ENCODE measurements around the gene TXNRD1. TPM values are rescaled to one million over a fixed set of nuclear protein-coding genes. Genes with fewer than 3 reads are reported as not detected.
"Not testable (repeated sequence)": the region's sequence is repeated elsewhere in the genome, so short reads cannot be mapped to it uniquely, and the experiment has no call there.

Gene TXNRD1
- total RNA-seq, 2 donors from 2014 or later = 79.5 to 97.9 TPM

DNA sequence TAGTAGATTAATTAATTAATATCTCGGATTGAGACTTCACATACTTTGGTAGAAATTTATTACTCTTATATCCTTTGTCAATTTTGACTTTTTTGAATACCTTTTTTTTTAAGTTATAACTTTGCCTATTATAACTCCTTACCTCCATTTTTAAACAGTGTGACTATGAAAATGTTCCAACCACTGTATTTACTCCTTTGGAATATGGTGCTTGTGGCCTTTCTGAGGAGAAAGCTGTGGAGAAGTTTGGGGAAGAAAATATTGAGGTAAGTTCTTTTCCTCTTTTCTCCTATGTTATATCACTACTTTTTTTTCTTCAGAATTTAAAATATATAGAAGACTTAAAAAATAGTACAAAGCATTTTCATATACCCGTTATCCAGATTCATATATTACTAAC lies 115.8 kb downstream of the TXNRD1 start:
- ATAC-seq (no peak), DNase-seq (no peak)
- intact Hi-C loops (cut with DNase I, micrococcal nuclease) = no loop called here

DNA sequence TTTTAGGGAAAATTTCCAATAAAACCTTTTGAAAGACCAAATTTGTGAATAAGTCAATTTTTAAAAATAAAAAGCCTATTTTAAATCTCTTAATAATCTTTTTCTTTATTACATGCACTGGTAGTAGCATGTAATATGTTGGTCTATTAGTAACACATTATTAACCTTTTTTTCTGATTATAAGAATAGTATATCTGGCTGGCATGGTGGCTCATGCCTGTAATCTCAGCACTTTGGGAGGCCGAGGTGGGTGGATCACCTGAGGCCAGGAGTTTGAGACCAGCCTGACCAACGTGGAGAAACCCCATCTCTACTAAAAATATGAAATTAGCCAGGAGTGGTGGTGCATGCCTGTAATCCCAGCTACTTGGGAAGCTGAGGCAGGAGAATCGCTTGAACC lies 116.7 kb downstream of the TXNRD1 start:
- intact Hi-C loops (cut with DNase I, micrococcal nuclease); DNase-seq; ATAC-seq: not testable (repeated sequence)

GRCh38 chr12:104333692-104334255 lies 118.2 kb downstream of the TXNRD1 start:
- intact Hi-C loops (cut with DNase I, micrococcal nuclease) = no loop called here
- DNase-seq (no peak), ATAC-seq (no peak)

- no peak for DNase-seq
- intact Hi-C loops (cut with DNase I, micrococcal nuclease) = no loop called here
- no peak for ATAC-seq
Measured at GRCh38 chr12:104334581-104334980, 119.0 kb downstream of the TXNRD1 start.

- DNase-seq = no peak
- intact Hi-C loops (cut with DNase I, micrococcal nuclease) = no loop called here
- ATAC-seq = no peak
Measured at GRCh38 chr12:104336115-104336514, 120.5 kb downstream of the TXNRD1 start.

DNA sequence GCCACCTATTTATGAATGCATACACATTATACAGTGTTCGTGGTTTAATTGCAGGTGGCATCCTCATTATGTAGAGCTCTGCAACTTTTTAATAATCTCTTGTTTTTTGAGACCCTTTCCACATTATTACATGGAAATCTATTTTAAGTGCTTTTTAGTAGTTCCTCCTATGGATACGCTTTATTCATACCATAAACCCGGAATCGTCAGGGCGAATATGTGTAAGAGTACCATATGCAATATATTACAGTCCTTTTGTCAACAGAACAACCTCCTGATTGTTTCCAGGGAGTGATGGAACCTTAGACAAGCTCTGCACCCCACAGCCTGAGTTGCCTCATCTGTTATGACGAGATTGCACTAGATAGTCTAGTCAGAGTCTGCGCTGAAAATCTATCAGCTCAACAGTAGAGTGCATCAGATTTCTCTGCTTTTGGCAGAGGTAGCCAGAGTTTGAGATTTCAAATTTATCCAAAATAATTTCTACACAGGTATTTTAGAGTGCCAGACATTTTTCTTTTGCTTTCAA lies 121.5 kb downstream of the TXNRD1 start:
- ATAC-seq (no peak), DNase-seq (no peak)
- intact Hi-C loops (cut with DNase I, micrococcal nuclease) = no loop called here

DNA sequence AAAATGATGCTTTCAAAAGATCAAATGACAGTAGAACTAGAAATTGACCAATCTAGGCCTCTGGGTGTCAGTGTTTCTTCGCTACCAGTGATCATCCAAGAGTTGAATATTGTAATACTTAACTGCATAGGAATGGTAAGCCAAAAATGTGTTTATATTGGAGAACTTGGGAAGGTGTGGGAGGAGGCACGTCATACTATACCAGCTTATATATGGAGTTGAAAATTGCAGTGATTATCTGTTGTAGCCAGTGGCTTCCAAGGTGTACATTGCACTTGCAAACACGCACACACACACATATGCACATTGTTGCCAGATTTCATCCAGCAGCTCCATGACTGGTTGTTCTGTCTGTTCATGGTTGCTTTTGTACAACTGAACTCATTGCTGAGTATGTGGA lies 124.1 kb downstream of the TXNRD1 start:
- ATAC-seq (no peak), DNase-seq (no peak)
- intact Hi-C loops (cut with DNase I, micrococcal nuclease) = no loop called here

- ATAC-seq (no peak), DNase-seq (no peak)
- intact Hi-C loops (cut with DNase I, micrococcal nuclease) = no loop called here
Measured at GRCh38 chr12:104340177-104340576, 124.6 kb downstream of the TXNRD1 start.

DNA sequence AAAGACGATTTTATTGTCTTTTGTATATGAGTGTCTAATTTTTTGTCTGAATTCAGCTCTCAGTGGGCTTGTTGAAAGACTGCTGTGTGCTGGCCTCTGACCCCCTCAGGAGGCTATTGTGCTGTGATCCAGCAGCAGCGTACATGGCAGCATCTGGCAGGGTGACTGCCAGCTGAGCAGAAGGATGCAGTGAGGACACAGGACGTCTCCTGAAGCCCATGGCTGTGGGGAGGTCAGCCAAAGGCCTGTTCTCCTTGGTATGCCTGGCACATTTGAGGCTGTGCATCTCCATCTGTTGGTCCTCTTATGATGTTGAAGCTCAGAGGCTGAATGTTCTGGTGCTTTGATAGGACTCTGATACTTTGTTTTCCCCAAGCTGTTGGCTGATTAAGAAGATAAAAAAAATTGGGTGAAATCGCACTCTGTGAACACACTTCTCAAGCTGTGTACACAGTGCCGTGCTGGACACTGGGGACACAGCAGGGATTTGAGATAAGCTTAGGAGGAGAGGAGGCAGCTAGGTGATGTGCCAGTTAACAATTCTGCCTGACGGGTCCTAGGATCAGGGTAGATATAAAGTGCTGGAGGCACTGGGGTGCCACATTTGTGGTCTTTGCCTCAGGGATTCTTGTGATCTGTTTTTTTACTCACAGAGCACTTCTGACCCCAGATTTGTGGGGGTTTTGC lies 125.5 kb downstream of the TXNRD1 start:
- no peak for DNase-seq
- intact Hi-C loops (cut with DNase I, micrococcal nuclease) = no loop called here

DNA sequence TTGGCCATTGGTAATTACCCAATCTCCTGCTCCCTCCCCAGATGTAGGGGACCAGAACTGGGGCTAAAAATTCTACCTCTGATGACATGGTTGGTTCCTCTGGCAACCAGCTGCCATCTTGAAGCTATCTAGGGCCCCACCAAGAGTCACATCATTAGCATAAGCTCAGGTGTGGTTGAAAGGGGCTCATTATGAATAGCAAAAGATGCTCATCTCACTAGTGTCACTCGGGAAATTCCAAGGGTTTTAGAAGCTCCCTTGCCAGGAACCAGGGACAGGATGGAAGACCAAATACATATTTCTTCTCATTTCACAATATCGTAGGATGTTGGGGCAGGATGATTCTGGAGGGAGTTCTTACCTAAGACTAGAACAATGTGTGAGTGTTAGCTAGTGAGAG lies 126.6 kb downstream of the TXNRD1 start:
- DNase-seq (no peak), ATAC-seq (no peak)
- intact Hi-C loops (cut with DNase I, micrococcal nuclease) = no loop called here

More for the DNA sequence above, 125.5 kb downstream of the TXNRD1 start:
- ATAC-seq = no peak

- intact Hi-C loops (cut with DNase I, micrococcal nuclease) = no loop called here
- ATAC-seq (no peak), DNase-seq (no peak)
Measured at GRCh38 chr12:104342635-104343249, 127.2 kb downstream of the TXNRD1 start.

DNA sequence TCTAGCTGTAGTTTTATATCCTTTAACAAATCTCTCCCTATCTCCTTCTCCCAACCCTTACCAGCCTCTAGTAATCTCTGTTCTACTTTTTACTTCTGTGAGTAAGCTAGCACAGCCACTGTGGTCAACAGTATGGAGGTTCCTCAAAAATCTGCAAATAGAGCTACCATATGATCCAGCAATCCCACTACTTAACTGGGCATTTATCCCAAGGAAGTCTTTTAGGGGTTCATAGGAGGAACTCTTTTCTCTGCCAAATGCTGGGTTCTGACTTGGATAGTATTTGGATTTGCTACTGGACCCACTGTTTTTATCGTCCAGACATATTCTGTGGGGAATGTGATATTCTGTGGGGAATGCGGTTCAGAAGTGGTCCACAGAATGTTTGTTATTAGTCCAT lies 129.1 kb downstream of the TXNRD1 start:
- ATAC-seq (no peak), DNase-seq (no peak)
- intact Hi-C loops (cut with DNase I, micrococcal nuclease) = no loop called here

DNA sequence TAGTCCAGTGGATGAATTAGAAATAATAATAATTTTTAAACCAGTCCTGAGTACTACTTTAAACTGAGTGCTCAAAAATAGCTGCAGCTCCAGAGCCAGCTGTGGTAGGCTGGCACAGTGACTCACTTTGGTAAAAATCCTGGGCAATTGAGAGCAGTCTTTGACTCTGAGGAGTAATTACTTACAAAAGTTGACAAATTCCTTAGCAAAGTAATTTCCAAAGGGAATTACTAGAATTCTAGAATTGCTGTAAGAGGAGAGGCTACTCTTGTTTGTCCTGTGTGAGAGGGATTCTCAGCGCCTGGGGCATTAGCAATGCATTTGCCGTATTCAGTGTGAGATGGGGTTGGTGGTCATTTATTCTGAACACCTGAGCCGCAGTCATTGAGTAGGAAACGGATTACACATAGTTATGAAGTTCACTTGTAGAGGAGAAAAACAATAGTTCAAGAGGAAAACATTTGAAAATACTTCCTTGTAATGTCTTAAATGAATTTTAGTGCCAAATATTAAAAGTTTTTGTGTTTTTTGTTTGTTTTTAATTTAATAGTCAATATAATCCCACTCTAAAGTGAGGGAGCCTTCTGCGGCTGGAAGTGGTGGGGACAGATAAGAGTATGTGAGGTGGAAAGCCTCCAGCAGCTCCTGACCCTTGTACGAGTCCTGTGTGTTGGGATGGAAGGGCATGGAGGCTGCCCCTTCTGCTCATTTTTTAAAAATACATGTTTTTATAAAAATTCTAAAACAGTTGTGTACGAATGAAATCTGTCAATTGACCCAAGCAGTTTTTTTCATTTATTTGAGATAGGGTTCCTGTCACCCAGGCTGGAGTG lies 129.9 kb downstream of the TXNRD1 start:
- DNase-seq (no peak), ATAC-seq (no peak)
- intact Hi-C loops (cut with DNase I, micrococcal nuclease) = no loop called here

GRCh38 chr12:104347374-104348075 lies 131.9 kb downstream of the TXNRD1 start:
- ATAC-seq (no peak), DNase-seq (no peak)
- intact Hi-C loops (cut with DNase I, micrococcal nuclease) = no loop called here

GRCh38 chr12:104348283-104348993 lies 132.9 kb downstream of the TXNRD1 start:
- intact Hi-C loops (cut with DNase I, micrococcal nuclease) = no loop called here
- no peak for DNase-seq
- no peak for ATAC-seq

DNA sequence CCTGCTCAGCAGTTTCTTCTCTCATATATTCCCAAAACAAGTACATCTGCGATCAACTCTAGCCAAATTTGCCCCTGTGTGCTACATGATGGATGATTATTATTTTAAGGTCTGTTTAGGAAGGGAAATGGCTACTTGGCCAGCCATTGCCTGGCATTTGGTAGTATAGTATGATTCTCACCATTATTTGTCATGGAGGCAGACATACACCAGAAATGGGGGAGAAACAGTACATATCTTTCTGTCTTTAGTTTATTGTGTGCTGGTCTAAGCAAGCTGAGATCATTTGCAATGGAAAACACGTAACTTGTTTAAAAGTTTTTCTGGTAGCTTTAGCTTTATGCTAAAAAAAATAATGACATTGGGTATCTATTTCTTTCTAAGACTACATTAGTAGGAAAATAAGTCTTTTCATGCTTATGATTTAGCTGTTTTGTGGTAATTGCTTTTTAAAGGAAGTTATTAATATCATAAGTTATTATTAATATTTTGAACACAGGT lies 133.5 kb downstream of the TXNRD1 start:
- intact Hi-C loops (cut with DNase I, micrococcal nuclease) = no loop called here
- DNase-seq (no peak), ATAC-seq (no peak)

GRCh38 chr12:104350211-104351056 lies 134.9 kb downstream of the TXNRD1 start:
- DNase-seq (no peak), ATAC-seq (no peak)
- intact Hi-C loops (cut with DNase I, micrococcal nuclease) = no loop called here

Data from left colon (tissue), 2 donors.